NB4 (cell line): ENCODE results near the gene SLC1A5.

Source experiments
- CTCF ChIP-seq: IDR thresholded peaks from one replicate; pipeline ENCODE4 v1.5.1; 2012; ENCODE audit warnings: low read depth, low read length
- MAX ChIP-seq: IDR thresholded peaks from 2 replicates; pipeline ENCODE4 v1.6.1; 2011; ENCODE audit warnings: low read depth, low read length
- MYC ChIP-seq: IDR thresholded peaks from 2 replicates; pipeline ENCODE4 v1.6.1; 2011; ENCODE audit warnings: low read depth, low read length
- POLR2A ChIP-seq: IDR thresholded peaks from 2 replicates; pipeline ENCODE4 v1.6.1; 2011; ENCODE audit warnings: mild to moderate bottlenecking; ENCODE audit not compliant: insufficient read length; ENCODE audit errors: extremely low read depth

- TF ChIP-seq CTCF (peak; percentile 100), POLR2A (no peak), MAX (peak; percentile 58; the same call in 1 of the 2 replicates), MYC (peak; percentile 68)
These were observed 39.9 kb downstream of the SLC1A5 start for GRCh38 chr19:46748325-46749109.
